ENCODE data around the gene KRT14.
"Not testable (repeated sequence)": the region's sequence is repeated elsewhere in the genome, so short reads cannot be mapped to it uniquely, and the experiment has no call there.

The KRT14 gene

DNA sequence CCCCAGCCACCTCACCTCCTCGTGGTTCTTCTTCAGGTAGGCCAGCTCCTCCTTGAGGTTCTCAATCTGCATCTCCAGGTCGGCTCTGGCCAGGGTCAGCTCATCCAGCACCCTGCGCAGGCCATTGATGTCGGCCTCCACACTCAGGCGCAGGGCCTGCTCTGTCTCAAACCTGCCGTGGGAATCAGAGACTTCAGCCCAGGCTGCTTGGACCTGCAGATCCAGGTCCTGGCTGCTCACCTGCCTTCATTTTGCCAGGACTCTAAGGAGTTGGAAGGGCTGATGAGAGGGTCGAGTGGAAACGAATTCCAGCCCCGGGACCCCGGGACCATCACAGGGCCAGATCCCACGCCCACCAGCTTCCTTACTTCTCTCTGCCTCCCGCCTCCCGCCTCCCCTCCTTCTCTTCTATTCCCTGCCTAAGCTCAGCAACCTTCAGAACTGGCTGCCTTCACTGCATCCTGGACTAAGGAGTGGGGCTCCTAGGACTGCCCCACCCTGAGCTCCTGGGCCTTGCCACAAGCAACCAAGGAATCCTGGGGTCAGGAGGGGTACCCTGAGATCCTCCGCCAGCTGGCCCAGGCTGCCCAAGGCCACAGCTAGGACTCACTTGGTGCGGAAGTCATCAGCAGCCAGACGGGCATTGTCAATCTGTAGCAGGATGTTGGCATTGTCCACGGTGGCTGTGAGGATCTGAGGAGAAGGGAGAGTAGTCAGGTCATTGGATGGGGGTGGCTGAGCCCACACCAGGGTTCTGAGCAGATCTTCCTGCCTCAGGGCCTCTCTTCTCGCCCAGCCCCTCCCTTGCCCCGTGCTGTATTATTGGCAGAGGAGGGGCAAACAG is 35.9 kb upstream of the KRT14 start:
- DNase-seq = not testable (repeated sequence)

DNA sequence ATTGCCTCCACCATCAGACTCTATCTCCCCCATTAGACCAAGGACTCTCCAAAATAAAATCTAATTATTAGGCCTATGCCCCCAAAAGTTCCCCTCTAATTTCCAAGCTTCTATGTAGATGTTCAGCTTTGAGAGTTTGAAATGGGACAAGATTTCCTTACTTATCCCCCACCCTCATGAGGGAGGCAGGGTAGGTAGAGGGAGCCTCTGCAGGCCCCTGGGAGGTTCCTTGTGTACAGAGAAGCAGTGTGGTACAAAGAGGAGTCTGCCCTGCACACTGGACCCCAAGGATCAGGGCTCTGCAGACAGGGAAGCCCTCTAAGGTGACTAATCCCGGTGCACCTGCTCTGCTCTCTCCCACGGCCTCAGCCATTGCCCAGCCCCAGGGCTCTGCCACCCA is 35.2 kb upstream of the KRT14 start:
- no peak for DNase-seq

DNA sequence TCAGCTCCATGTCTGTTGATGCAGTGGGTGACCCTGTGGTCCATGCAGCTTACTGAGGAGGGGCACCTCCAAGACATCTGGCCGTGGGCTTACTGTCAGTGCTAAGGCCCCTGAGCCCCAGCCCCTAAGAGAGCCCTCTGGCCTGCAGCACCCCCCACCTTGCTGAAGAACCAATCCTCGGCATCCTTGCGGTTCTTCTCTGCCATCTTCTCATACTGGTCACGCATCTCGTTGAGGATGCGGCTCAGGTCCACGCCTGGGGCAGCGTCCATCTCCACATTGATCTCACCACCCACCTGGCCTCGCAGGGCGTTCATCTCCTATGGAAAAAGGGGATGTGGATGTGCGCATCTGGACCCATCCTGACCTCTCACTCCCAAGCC is 34.7 kb upstream of the KRT14 start:
- DNase-seq = not testable (repeated sequence)

DNA sequence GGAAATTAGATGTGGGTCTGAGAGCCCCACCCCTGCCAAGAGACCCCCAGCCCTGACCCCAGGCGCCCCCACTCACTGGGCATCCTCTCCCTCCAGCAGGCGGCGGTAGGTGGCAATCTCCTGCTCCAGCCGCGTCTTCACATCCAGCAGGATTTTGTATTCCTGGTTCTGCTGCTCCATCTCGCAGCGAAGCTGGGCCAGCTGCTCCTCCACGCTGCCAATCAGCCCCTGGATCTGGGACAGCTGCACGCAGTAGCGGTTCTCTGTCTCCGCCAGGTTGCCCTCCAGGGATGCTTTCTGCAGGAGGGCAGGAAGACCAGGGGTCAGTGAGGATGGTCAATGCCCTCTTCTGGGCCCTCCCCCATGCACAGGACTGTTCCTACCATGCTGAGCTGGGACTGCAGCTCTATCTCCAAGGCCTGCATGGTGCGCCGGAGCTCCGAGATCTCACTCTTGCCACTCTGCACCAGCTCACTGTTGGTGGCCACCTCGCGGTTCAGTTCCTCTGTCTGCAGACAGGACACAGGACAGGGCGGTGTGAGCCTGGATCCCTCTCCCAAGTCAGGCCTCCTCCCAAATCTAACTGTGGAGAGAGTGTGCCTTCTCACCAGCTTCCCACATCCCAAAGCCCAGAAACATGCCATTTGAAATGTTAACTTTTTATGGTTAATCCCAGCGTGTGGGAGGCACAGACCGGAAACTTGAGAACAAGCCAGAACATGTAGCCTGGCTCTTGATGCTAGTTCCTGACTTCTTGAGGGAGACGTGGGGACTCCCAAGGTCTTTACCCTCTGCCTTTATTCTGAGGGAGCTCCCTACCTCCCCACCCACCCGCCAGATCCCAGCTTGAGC is 34.1 kb upstream of the KRT14 start:
- no peak for DNase-seq

DNA sequence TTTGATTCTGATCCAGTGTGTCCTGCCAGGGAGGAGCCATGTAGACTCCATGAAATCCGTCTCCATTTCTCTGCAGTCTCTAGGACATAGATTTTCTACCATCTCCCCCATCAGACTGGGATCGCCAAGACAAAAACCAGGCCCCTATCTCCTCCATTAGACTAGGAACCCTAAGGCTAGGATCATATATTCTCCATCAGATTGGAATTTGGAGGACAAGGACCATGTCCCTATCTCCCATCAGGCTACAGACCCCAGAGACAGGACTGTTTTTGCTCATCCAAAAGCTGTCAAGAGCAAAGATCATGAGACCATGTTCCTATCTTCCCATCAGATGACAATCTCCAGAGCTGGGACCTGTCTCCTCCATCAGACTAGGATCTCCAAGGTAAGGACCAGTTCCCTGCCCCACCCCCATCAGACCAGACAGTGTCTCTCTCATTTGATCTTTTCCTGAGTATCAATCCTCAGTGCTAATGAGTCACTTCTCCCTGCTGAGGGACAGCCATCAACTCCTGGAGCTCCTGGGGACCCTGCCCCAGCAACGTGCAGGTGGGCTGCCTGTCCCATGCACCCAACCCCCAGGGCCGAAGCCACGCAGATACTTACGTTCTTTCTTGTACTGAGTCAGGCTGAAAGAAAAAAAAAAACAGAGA is 33.4 kb upstream of the KRT14 start:
- not testable (repeated sequence) for DNase-seq

DNA sequence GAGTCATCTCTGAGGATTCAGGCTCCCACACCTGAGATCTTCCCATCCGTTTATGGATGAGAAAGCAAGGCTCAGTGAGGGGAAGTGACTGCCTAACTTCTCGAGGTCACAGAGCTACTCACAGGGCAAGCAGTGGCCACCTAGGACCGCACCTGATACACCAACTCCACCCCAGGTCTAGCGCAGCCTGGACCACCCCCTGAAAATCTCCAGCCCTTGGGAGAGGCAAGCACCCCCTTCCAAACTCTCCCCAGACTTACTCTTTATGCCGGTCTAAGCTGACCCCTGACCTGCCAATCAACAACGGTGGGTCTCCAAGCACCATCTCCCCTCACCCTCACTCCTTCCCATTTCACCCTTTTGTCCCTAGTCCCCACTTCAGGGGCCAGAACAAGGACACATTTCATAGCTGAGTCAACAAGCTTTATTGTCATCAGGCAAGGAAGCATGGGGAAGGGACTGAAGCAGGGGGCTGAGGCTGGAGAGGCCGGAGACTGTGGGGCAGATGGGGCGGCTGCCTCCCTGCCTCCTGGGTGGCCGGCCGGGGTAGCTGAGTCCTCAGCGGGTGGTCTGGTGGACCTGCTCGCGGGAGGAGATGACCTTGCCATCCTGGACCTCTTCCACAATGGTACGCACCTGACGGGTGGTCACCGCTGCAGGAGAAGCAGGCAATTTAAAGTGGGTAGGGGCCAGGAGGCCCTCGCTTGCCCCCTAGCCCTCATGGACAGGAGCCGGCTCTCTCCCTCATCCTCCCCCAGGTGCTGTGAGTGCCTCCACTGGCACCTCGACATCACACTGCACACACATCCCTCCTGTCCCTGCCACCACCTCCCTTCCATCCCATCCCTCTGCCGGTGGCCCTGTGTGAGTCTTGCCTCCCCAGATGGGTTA is 32.6 kb upstream of the KRT14 start:
- no peak for DNase-seq

DNA sequence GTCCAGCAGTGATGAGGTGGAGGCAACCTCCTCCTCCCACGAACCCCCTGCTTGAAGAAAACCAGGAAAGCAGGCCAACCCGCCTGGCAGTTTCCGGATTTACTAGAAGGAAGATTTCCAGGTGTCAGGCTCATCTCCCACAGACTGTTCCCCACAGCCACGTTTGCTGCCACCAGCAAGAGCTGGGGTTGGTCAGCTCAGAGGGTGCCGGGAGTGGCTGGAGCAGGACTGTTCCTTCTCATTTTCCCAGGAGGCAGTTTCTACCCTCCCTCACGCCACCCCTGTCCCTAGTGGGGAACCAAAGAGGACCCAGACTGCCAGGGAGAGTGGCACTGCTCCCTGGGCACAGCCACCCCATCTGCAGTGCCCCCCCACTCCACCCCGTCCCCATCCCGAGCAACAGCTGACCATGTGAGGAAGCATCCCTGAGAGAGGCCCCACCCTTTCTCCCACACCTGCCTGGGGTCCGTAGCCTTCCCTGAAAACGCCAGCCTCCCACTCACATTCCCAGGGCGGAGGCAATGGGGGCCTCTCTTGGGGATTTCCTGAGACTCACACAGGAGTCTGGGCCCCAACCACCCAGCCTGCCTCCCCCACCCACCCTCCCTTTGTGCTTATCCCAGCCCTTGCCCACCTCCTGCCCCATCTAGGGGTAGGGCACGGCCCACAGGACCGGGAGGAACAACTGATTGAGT is 31.8 kb upstream of the KRT14 start:
- DNase-seq = no peak

DNA sequence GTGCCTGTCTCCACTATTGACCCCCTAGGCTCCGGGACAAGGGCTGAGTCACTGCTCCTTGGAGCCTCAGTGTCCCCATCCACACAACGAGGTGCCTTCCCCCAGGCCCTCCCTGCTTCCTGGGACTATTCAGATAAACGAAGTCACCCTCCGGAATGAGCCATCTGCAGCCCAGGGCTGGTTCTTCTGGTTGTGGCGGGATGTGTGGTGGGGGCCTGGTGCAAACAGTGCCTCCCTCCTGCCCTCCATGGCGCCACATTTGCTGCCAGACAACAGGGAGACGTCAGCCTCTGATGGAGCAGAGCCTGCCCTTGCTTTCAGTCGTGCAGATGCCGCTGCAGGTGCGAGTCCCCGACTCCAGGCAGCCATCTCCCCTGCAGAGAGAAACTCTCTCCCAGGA is 31.0 kb upstream of the KRT14 start:
- no peak for DNase-seq

DNA sequence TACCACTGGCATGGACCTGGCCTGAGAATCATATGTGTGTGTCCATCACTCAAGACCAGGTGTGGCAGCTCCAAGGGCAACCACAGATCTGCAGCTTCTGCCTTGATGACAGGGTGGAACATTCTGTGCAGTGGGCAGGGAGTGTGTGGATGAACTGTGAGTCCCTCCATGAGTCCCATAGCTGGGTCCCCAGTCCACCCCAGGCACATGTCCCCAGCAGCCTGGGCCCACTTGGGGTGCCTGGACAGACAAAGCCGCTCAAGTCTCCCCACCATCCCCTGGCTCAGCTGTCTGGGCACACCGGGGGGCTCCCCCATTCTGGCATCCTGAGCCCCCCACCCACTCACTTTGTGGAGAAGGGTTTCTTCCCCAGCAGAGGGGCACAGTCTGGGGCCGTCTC is 30.4 kb upstream of the KRT14 start:
- DNase-seq = no peak

DNA sequence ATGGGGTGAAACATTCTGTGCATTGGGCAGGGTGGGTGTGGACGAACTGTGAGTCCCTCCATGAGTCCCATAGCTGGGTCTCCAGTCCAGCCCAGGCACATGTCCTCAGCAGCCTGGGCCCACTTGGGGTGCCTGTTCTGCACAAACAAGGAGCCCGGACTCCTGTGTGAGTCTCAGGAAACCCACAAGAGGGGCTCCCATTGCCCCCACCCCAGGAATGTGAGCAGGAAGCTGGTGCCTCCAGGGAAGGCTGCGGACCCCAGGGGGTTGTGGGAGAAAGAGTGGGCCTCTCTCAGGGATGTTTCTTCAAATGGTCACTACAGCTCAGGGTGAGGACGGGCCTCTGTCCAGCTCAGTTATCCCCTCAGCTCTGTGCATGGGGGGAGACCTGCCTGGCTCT is 29.8 kb upstream of the KRT14 start:
- DNase-seq = not testable (repeated sequence)

DNA sequence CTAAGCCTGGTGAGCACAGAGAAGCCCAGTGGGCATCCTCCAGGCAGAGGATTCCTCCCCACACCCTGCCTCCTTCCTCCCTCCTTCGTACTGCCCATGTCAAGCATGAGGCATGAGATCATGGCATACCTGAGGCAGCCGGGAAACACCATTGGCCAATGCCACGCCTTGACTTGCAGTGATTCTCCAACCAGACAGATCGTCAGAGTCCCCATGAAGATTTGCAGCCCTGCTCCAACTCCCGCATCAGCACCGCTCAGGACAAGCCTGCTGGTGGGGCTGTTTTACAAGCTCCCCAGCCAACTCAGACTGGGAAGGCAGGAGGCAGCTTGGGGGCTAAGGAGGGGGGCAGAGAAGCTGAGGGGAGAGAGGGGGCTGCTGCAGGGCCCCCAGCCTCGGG is 28.8 kb upstream of the KRT14 start:
- DNase-seq = no peak

DNA sequence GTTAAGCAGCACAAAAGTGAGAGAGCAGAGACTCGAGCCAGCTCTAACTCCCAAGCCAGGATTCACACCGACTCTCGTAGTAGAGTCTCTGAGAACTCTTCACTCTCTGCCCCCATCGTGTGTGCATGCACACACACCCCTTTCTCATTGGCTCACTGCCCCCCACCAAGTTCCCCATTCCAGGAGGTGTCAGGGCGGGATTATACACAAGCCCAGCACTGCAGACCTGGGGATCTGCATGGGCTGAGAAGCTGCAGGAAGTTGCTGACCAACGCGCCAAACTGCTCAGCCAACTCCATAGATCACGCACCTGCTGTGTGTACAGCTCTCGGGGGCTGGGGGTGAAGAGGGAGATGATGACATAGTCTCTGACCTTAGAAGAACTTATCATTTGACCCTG is 28.1 kb upstream of the KRT14 start:
- DNase-seq = not testable (repeated sequence)

DNA sequence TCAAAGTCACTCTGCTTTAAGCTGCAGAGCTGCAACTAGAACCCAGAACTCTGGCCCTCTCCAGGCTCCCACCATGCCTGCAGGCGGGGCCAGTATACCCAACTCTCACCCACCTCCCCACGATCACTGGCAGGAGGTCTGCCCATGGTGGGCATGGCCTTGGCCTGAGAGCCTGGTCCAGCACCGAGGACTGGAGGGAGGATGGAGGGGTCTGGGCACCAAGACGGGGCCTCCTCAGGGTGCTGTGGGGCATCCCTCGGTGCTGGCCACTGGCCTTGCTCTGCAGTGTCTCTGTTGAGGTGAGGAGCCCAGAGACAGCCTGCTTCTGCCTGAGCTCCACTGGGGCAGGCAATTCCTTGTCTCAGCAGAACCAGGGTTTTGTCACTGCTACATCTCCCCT is 27.4 kb upstream of the KRT14 start:
- no peak for DNase-seq

DNA sequence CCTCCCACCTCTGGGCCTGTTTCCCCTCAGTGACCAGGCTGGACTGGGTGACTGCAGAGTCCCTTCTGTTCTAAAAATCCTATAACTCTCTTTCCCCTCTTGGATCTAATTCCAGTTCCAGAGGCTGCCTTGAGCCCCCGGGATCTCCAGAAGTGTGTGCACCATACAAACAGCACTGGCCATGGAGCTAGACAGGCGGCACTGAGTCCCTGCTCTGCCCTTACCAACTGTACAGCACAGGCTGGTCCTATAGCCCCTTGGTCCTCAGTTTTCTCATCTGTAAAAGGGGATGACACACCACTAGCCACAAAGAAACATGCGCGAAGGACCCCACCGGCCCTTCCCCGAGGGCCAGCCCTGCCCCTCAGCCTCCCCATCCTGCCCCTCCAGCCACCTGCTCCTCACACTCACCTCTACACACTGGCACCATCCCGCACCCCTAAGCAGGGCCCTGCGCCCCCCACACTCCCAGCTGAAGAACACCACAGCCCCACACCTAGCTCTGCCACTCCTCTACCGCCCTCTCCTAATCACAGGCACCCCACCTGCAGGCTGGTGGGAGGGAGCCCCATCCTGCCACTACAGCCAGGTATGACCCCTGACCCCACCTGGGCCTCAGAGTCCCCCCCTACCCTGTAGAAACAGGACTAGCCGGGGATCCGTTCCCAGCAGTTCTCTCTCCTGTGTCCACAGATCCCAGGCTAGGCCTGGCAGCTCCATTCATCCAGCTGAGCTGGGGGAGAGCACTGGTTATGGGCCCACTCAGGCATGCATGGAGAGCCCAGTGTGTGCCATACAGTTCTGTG is 26.8 kb upstream of the KRT14 start:
- DNase-seq = no peak

DNA sequence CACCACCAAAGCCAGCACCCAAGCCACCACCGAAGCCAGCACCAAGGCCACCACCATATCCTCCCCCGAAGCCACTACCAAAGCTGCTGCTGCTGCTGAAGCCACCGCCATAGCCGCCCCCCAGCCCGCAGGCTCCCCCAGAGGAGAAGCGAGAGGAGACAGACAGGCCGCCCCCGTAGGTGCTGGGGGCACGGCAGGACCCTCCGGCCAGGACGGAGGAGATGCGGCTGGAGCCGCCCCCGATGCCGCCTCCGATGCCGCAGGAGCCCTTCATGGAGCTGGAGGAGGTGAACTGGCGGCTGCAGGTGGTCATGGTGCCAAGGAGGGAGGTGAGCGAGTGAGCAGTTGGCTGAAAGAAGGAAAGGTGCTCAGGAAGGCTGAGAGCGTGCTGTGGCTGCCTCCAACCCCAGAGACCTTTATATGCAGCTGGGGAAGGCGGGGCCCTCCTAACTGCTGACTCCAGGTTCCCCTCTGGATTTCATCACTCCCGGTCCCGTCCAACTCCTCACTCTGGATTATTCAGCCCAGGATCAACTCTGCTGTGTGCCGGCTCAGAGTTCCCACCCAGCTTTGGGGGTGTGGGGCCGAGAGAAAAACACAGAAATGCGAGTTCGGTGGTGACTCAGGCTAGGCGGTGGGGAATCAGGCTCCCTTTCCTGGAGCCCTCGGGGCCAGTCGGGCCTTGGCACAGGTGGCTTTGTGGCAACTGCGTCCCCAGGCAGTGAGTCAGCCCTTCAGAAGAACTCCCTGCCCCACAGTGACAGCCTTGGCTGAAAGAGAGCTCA is 25.9 kb upstream of the KRT14 start, which contains the start of gene KRT16:
Gene KRT16 (minus strand): TSS at position 392 of the 785 bp plus-strand sequence. CDS start 79 bp downstream, at position 313.
- not testable (repeated sequence) for DNase-seq

DNA sequence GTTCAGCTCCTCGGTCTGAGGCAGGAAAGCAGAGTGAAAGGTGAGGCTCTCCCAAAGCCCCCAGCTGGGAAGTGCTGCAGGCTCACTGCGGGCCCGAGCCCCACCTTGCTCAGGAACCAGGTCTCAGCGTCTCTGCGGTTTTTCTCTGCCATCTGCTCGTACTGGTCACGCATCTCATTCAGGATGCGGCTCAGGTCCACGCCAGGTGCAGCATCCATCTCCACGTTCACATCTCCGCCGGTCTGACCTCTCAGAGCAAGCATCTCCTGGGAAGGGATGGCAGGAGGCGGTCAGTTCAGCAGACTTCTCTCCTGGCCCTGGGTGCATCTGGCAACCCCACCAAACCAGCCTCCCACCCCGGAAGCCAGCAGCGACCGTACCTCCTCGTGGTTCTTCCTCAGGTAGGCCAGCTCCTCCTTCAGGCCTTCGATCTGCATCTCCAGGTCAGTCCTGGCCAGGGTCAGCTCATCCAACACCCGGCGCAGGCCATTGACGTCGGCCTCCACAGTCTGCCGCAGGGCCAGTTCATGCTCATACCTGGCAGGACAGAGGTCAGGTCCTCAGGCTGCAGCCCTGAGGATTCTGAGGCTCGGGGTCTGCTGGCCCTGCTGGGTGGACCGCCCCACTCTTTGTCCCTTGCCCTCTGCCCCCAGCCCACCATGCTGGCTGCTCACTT is 24.4 kb upstream of the KRT14 start:
- DNase-seq = no peak

DNA sequence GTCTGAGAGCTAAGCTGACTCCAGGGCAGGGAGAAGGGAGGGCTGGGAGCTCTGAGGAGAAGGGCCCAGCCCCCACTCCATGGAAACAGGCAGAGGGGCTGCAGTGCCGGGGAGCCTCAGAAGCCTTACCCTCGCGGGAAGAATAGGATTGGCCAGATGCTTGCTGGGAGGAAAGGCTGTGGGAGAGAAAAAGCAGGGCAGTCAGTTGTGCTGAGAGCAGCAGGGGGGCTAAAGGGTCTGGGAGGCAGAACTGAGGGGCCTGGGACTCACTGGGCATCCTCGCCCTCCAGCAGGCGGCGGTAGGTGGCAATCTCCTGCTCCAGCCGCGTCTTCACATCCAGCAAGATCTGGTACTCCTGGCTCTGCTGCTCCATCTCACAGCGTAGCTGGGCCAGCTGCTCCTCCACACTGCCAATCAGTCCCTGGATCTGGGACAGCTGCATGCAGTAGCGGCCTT is 23.4 kb upstream of the KRT14 start:
- not testable (repeated sequence) for DNase-seq

DNA sequence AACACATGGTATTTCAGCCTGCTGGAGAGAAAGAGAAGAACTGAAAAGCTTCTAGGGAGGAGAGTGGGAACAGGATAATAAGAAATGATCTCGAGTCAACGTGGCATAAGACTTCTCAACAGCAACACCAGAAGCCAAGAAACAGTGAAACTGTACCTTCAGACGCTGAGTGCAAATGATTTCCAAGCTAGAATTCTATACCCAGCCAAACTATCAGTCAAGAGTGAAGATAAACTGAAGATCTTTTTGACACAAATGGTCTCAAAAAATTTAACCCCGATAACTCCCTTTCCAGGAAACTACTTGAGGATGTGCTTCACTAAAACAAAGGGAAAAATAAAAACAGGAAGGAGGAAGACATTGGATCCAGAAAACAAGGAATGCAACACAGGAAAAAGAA is 20.2 kb upstream of the KRT14 start:
- DNase-seq = not testable (repeated sequence)

DNA sequence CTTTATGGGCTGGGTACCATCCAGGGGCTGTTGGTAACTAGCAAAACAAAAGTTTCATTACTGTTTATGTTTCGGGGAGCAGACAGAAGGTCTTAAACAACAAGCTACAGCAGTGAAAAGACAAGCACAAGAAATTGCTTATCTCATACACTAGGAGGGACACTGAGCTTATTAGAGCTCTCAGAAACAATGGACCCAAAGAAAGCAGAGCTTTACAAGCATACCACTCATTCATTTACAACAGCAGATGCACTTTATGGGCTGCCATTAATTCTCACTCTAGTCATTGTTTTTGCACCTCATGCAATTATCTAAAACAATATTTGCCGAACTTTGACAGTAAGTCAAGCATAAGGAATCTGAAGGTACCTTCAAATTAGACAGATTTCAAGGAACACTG is 15.8 kb upstream of the KRT14 start:
- no peak for DNase-seq
